MM.1S (cell line): ENCODE results near the gene ZNF841.
"Not testable (repeated sequence)": the region's sequence is repeated elsewhere in the genome, so short reads cannot be mapped to it uniquely, and the experiment has no call there.

ENCODE experiments used
- CTCF ChIP-seq: fragments of 300-600 bp; sonication (generic); IDR thresholded peaks from 2 replicates; pipeline ENCODE4 v1.5.1; 2016; ENCODE audit warnings: antibody characterized with exemption, low read length, mixed read lengths
- EZH2 ChIP-seq: fragments of 300-600 bp; sonication (generic); optimal IDR thresholded peaks from 2 replicates; pipeline ENCODE3; 2017; ENCODE audit warnings: low read depth, mild to moderate bottlenecking, antibody characterized with exemption, low read length, mixed read lengths
- EZH2phosphoT487 ChIP-seq: fragments of 300-600 bp; sonication (generic); IDR thresholded peaks from 2 replicates; pipeline ENCODE4 v1.6.1; 2018; ENCODE audit warnings: antibody characterized with exemption, low read length

DNA sequence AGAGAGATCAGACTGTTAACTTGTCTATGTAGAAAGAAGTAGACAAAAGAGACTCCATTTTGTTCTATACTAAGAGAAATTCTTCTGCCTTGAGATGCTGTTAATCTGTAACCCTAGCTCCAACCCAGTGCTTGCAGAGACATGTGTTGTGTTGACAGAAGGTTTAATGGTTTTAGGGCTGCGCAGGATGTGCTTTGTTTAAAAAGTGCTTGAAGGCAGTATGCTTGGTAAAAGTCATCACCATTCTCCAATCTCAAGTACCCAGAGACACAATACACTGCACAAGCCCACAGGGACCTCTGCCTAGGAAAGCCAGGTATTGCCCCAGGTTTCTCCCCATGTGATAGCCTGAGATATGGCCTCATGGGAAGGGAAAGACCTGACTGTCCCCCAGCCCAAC, 43.8 kb downstream of the ZNF841 start:
- not testable (repeated sequence) for TF ChIP-seq EZH2, CTCF, EZH2phosphoT487
